Kidney glomerular epithelial cell (primary cell): ENCODE measurements around the gene TCF21.
"Not testable (repeated sequence)": the region's sequence is repeated elsewhere in the genome, so short reads cannot be mapped to it uniquely, and the experiment has no call there.

ENCODE experiments used
- DNase-seq: peaks from one replicate; lab custom pipeline; 2025; lab: John Stamatoyannopoulos, UW

The TCF21 gene

DNA sequence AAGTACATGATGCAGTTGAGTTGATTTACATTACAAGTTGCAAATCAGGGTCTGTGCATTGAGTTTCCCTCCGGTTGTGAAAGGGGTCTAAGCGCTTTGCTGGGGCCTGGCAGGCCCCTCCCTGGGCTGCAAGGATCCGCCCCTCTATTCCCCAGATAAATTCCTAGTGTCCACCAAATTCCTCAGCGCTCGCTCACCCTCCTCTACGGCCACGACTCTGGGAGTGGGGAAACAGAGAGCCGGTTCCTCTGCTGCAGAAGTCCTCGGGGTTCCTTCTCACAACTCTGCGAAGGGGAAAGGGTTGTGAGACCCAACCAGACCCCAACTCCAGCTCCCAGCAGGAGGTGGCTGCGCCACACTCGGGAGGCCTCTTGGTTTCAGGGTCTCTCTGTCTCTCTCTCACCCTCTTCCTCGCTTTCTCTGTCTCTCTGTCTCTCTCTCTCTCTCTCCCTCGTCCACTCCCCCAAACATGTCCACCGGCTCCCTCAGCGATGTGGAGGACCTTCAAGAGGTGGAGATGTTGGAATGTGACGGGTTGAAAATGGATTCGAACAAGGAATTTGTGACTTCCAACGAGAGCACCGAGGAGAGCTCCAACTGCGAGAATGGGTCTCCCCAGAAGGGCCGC is at the start of gene TCF21:
TCF21 (plus strand) TSS at position 185 of the 628 bp plus-strand sequence; CDS start at position 470, 285 bp downstream.
- DNase-seq, result peak; percentile 44

DNA sequence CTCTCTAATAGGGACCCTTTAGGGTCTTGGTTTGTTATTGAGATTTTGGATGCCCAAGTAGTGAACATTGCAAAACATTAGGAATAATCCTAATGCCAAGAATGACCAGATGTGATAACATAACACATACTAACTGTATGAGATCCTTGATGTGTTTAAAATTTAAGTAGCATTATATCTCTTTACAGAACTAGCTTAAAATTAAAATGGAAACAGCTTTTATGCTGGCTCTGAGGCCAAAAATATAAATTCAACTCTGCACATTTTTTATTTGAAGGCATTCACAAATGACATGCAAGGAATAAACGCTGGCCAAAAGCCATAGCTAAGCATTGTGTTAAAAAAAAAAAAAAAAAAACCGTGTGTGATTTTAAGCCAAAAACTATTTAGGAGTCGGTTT is 47.7 kb upstream of the TCF21 start:
- DNase-seq, result no peak

DNA sequence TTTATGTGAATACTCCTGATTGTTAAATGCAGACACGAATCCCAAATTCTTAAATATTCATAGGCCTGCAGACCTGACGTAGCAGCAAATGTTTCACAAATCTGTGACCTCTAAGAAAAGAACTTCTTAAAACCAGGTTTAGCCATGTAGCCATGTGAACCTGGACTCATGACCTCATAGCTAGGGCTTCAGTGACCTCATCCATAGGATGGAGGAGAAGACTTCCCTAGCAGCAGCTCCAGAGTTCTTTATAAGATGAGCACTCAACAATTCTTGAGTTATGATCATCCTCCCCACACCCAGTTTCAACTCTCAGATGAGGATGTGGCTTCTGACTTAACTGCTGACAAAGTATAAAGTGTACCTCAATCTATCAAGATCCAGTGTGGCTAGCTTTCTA is 45.8 kb upstream of the TCF21 start:
- DNase-seq, result no peak

DNA sequence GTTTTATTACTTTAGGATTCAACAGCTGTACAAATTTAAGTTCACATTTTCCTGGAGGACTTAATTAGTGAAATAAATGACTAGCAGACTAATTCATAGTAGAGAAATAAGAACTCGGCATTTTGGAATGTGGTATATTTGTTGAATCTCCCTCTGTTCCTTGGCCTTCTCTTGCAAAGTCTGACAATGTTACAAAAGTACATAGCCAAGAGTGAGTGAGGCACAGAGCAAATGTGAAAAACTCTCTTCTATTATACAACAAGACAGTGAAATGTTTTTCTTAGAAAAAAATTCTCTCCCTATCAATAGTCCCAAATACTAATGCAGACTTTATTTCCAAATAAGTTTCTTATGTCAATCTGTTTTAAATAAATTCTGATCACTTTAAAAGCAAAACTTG is 44.2 kb upstream of the TCF21 start:
- DNase-seq, result no peak

DNA sequence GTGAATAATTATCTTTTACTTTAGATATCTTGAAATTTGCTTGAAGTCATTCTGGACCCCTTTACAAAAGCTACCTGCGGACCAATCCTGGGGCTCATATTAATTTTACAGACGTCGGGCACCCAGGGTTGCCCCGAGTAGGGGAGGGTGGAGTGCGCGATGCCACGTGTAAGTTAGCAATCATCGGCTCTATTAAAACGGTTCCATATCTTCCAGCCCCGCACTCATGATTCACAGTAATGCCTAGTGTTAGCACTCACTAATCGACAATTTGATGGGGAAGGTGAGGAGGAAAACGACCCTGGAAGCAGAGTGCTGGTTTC is 34.9 kb upstream of the TCF21 start:
- DNase-seq, result no peak

DNA sequence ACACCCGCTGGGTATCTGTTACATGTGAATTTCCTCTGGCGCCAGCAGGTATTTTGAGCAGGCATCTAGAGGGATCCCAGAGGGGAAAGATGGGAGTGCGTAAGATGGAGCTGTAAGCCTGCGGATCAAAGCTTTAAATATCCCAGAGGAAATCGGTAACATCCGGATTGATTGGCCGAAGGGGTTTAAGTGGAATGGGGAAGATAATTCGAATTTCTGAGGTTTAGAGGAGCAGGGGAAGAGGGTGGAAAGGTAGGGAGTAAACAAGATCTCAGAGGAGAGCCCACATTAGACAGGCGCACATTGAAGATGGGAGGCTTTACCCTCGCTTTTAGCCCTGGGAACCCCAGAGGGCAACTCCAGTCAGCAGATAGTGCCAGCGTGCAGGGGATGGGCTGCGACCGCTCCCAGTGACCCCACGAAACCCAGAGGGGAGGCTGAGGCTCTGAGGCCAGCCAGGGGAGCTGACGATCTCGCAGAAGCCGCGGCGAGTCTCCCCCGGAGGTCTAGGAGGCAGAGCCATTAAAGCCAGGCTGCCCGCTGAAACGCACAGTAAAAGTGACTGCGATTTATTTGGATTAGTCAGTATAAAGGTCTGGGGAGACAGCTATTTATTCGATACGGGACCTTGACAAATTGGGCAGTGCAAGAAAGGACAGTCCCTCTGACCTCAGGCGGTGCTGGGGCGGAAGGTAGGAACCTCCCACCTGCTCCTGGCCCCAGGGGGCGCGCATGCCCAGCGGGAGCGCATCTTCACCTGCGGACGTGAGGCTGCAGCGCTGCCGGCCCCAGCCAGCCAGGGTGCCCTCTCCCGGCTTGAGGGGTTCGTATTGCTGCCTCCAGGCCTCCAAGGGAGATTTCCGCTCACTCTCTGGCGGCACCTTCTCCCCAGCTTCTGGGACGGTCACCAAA is 34.3 kb upstream of the TCF21 start:
- no peak for DNase-seq

DNA sequence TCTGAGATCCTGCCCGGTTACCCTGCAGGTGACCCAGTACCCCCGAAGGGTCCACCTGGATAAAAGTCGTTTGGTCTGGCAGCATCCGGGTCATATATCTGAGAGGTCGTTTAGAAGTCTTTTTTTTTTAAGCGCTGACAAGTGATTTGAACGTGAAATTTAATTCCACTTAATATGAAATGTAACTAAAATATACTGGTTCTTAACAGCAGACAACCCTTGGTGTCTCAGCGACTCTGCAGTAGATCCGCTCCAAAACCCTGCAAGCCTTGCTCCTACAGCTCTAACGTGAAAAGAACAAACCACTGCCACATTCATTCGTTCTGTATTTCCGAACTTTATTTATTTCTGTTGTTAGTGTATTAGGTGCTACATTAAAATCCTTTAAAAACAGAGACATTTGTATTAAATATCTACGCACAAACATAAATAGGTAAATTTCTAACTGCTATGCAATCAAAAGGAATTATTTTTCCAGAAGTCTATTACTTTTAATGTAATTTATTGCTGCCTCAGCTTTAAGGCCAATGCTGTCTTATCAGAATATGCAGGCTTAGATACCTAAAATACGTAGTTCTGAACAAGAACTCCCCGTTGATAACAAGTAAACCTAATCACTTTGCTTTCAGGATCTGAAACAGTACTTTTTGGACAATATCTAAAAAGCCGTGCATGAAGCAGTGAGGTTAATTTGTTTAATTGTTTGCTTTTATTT is 33.5 kb upstream of the TCF21 start:
- no peak for DNase-seq

DNA sequence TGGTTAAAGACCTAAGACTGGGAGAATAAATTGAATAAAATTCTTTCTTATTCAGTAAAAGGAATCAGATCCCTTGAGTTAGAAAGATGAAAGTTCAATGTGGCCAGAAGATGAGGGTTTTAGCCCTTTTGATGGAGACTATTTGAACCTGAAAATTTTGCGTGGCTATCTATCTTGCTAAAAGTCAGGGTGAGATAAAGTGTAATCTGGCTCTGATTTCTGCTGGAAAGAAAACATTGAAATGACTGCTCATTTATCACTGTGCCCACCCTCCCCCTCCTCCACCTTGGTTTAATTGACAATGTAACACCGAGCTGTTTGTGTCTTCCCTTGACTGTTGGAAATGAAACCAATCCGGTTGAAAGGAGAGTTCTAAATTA is 32.9 kb upstream of the TCF21 start:
- DNase-seq, result no peak

DNA sequence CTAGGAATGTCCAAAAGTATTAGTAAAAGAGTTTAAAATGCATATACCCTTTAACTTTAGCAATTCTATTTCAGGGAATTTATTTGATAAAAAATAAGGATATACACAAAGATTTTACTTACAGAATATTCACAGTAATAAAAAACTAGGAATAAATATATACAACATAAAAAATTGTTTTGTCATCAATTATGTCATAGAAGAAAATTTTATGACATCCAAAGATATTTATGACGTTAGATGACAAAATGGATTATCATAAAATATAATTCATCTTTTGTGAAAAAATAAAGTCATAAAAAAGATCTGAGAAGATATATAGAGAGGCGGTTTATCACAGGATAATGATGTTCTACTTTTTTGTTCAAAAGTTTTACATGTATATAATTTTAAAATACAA is 32.0 kb upstream of the TCF21 start:
- no peak for DNase-seq

DNA sequence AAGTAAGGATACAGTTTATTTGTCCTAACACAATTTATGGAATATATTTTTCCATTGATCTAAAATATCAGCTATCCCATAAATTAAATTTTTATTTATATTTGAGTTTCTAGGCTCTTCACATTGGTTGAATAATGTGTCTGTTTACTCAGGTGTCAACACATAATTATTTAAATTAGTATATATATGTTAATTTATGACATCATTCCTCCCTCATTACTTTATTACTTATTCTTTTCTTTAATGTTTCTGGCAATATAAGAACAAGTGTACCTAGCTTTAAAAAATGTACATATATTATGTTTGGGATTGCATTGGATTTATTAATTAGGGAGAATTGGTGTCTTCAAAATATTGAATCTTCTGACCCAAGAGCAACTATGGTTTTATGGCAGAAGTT is 31.2 kb upstream of the TCF21 start:
- no peak for DNase-seq

DNA sequence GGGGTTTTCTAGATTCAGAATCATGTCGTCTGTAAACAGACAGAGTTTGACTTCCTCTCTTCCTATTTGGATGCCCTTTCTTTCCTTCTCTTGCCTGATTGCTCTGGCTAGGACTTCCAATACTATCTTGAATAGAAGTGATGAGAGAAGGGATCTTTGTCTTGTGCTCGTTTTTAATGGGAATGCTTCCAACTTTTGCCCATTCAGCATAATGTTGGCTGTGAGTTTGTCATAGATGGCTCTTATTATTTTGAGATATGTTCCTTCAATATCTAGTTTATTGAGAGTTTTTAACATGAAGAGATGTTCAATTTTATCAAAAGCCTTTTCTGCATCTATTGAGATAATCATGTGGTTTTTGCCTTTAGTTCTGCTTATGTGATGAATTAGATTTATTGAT is 27.6 kb upstream of the TCF21 start:
- DNase-seq, result not testable (repeated sequence)

DNA sequence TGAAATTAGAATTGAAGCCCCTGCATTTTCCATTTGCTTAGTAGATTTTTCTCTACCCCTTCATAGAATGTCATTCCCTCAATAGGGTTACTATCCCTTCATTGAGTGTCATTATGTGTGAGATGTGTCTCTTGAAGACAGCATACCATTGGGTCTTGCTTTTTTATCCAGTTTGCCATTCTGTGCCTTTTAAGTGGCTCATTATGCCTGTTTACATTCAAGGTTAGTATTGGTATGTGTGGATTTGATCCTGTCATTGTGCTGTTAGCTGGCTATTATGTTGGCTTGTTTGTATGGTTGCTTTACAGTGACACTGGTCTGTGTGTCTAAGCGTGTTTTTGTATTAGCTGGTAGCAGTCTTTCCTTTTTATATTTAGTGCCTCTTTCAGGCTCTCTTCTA is 25.7 kb upstream of the TCF21 start:
- DNase-seq, result no peak

DNA sequence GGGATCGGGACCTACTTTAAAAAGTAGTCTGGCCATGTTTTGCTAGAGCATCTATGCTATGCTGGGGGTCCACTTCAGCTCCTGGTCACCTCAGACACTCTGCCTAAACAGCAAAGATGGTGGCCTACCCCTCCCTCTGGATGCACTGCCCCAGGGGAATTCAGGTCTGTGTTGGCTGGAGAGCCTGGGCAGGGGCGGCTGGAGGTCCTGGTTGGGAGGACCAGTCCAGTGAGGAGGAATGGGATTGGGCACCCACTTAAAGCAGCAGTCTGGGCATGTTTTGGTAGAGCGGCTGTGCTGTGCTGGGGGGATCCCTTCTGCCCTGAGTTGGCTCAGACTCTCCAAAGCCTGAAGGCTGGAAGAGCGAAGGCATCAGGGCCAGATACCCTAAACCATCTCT is 23.2 kb upstream of the TCF21 start:
- no peak for DNase-seq

DNA sequence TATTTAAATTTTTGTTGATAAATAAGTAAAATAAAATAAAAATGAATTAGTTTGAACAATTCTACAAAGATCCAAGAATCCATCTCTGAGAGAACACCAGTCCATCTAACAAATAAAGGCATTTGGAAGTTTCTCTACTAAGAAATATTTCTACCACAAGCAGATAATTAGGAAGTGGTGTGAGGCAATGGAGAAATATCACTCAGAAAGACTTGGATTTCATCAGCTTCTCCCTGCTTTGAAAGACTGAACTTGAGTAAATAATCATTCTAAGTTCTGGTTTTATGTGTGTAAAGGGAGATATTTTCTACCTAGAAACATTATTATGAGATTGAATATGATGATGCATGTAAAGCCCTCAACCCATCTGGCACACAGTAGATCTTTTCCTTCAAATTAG is 17.8 kb upstream of the TCF21 start:
- no peak for DNase-seq

DNA sequence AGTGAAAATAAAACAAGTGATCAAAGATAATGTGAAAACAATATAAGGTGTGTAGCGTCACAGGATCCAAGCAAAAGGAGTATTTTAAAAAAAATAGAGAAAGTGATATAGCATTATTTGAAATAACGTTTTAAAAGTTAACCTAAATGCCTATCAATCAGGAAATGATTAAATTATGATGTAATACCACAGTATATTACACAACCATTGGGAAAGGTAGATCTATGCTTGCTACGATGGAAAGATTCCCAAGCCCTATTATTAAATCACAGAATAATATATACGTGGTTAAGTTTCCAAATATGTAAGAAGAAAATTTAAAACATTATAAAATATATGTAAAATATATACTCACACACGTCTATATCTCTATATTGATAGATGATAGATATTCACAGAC is 15.4 kb upstream of the TCF21 start:
- no peak for DNase-seq

DNA sequence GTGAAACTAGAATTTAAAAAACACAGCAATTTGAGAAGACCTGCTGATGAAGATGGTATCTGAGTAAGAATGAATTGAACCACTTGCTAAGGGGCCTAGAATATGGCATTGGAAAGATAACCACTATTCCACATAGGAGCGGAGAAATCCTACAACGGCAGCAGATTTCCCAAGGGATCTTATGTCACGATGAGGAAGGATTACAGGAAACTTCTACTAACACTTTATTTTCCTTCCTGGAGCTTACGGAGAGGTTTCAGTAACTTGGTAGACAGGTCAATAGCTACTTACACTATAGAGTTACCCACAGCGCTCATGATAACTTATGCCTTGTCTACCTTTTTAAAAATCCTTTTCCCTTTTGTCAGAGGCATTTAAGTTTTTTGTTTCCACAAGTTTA is 11.8 kb upstream of the TCF21 start:
- no peak for DNase-seq

DNA sequence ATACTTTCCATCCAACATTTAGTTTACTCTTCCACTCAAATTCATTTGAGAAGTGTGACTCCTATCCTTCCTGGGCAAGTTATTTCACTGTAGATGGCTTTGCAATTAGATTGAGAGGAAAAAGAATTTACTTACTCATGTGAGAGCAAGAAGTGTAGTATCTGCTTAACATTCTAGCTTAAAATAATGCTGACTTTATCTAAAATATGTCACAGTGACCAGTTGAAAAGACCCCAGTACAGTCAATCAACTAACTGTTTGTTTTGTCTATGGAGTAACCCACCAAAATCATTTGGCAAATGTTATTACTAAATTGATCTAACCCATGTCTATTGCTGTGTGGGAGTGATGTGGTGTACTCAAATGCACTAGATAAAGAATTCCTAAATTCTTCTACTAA is 8.9 kb upstream of the TCF21 start:
- DNase-seq, result no peak

DNA sequence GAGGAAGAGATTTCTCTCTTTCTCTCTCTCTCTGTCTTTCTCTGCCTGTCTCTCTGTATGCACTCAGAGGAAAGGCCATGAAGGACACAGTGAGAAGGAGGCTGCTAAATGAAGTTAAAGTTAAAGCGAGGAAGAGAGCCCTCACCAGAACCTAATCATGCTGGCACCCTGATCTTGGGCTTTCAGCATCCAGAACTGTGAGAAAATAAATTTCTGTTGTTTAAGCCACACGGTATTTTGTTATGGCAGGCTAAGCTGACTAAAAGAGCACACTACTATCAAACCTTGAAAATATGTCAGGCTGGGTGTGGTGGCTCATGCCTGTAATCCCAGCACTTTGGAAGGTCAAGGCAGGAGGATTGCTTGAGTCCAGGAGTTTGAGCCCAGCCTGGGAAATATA is 8.0 kb upstream of the TCF21 start:
- DNase-seq, result no peak

DNA sequence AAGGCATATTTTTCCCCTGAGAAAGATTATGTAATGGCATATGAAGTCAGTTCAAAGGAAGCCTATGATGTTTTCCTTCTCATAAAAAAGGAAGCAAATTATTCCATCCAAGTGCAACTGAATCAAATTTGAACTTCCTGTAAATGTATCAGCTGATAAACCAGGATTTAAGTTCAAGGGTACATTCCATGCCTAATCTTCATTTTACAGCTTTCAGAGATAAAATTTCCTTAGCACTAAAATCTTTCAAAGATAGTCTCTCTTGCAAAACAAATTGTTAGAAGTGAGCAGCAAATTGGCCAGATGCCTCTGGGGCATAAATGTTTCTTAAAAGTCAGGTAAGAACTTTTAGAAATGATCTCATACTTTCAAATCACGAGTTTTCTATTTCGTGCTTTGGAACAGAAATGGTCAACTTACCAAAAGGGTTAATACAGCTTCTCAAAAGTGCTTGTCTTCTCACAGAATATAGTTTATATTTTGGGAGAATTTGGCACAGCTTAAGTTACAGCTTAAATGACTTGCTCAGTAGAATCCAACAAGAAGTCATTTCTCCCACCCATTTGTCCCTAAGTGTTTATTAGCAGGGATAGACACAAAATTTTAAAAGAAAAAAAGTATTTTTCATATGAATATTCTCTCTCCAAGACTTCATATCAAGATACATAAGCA is 2.7 kb upstream of the TCF21 start:
- no peak for DNase-seq

DNA sequence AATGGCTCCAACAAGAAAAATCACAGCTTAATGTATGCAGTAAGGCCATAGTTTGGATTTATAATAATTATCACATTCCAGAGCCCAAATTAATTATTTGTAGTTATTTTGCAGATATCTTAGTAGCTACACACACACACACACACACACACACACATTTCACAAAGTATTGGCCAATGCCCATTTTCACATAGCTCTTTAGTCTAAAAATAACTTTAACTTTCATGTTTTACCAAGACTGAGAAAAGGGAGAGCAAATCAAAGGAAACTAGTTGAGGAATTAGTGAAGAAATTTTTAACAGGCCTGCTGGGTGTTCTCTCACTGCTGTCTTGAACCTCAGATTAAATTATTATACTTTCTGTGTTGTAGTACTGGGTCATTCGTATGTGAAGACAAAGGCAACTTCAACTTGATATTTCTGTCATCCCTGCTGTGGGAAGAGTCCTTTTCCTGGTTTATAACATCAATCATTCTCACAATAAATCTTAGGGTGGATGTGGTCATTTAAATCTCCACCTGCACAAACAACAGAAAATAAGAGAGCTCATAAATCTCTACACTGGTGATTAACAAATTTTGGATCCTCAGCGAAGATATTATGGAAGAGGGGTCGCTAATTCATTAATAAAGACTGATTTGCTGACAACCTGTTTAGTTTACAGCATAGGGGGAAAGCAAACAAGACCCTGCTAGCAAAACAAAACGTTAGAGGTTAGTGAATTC is 1.6 kb upstream of the TCF21 start:
- DNase-seq, result no peak

DNA sequence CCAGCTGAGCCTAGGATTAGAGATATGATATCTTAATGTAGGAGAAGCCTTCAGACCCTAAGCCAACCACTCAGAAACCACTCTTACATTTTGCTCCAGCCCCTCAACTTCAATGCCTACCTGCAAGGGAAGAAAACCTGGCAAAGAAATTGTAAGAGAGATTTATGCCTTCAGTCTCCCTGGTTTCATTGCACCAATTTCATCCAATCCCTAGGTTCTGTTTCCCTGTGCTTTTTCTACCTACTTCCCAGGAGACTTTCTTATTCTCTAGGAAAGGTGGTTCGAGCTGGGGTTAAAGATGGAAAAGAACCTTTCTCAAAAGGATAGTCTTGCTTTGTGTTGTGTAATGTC is 1.1 kb upstream of the TCF21 start:
- no peak for DNase-seq
